H1 (cell line): Measurements from ENCODE around the gene TARBP2. TPM values are rescaled to one million over a fixed set of nuclear protein-coding genes. Genes with fewer than 3 reads are reported as not detected.

Source experiments
- CTCF ChIA-PET: fragments of 300-600 bp; sonication (Branson Sonifier 250); formaldehyde crosslinking; loops from one replicate; lab custom pipeline; 2021; ENCODE audit not compliant: partially characterized antibody; lab: Charles Lee
- POLR2A ChIA-PET: fragments of 300-600 bp; sonication (Branson Sonifier 250); formaldehyde crosslinking; loops from one replicate; lab custom pipeline; 2021; ENCODE audit warnings: inconsistent platforms; ENCODE audit not compliant: partially characterized antibody; lab: Charles Lee
- DNase-seq, 2 experiments: peaks; one replicate each; pipeline versions ENCODE4 v3.0.0 to v3.0.0-alpha.2; 2010 to 2022; ENCODE audit warnings: low spot score in 2 of 2, low read depth in 1 of 2, mixed read lengths in 1 of 2
- FAIRE-seq: peaks from 2 replicates; lab custom pipeline; 2011; peaks lifted over from hg19 to GRCh38; lab: Jason Lieb, UNC
- H2AFZ ChIP-seq: 2 replicates; pipeline ENCODE4 v1.8.1; 2012; ENCODE audit warnings: low read length, inconsistent platforms
- H2AK5ac ChIP-seq: 2 replicates; pipeline ENCODE4 v1.6.1; 2013; ENCODE audit warnings: low read depth, low read length
- H2BK120ac ChIP-seq: replicated peaks from 2 replicates; pipeline ENCODE3; 2013; ENCODE audit warnings: low read depth, low read length, inconsistent platforms
- H2BK12ac ChIP-seq: 2 replicates; pipeline ENCODE4 v1.6.1; 2013; ENCODE audit warnings: low read depth, low read length
- H2BK15ac ChIP-seq: 2 replicates; pipeline ENCODE4 v1.6.1; 2013; ENCODE audit warnings: low read length
- H2BK20ac ChIP-seq: 2 replicates; pipeline ENCODE4 v1.6.1; 2013; ENCODE audit warnings: low read length
- H2BK5ac ChIP-seq: 2 replicates; pipeline ENCODE4 v1.6.1; 2013; ENCODE audit warnings: low read depth, low read length
- H3K14ac ChIP-seq: 2 replicates; pipeline ENCODE4 v1.6.1; 2013; ENCODE audit warnings: inconsistent platforms; ENCODE audit not compliant: insufficient read length
- H3K18ac ChIP-seq: 2 replicates; pipeline ENCODE4 v1.6.1; 2013; ENCODE audit warnings: low read length; ENCODE audit errors: extremely low read depth
- H3K23ac ChIP-seq: 2 replicates; pipeline ENCODE4 v1.6.1; 2013; ENCODE audit warnings: inconsistent platforms; ENCODE audit not compliant: insufficient read length
- H3K23me2 ChIP-seq: 2 replicates; pipeline ENCODE4 v1.6.1; 2013; ENCODE audit warnings: low read depth, low read length
- H3K27ac ChIP-seq: 2 replicates; pipeline ENCODE4 v1.6.1; 2011; ENCODE audit warnings: low read depth, low read length, inconsistent platforms
- H3K27me3 ChIP-seq, 4 experiments: replicated peaks in 1 of 4; 1 replicate in 1 of 4; 2 replicates in 3 of 4; pipeline versions ENCODE4 v1.6.1 to v1.8.1; 2011 to 2013; ENCODE audit warnings: low read length in 3 of 4, mild to moderate bottlenecking in 3 of 4, inconsistent platforms in 2 of 4, mixed read lengths in 2 of 4, moderate library complexity in 1 of 4; ENCODE audit not compliant: control insufficient read depth in 3 of 4, insufficient read depth in 3 of 4; ENCODE audit errors: extremely low read depth in 1 of 4
- H3K36me3 ChIP-seq, 4 experiments: 2 replicates each; pipeline versions ENCODE4 v1.6.1 to v1.8.1; 2011 to 2013; ENCODE audit warnings: mild to moderate bottlenecking in 4 of 4, low read length in 3 of 4, moderate library complexity in 2 of 4, control low read depth in 1 of 4, inconsistent platforms in 1 of 4; ENCODE audit not compliant: insufficient read depth in 4 of 4, control insufficient read depth in 2 of 4
- H3K4ac ChIP-seq: replicated peaks from 2 replicates; pipeline ENCODE3; 2013; ENCODE audit warnings: low read length, low read depth, mixed read lengths, inconsistent platforms; ENCODE audit not compliant: insufficient read length
- H3K4me1 ChIP-seq, 4 experiments: replicated peaks in 1 of 4; 1 replicate in 1 of 4; 2 replicates in 3 of 4; pipeline versions ENCODE4 v1.6.1 to v1.8.1; 2011 to 2013; ENCODE audit warnings: low read length in 3 of 4, inconsistent platforms in 2 of 4, mixed read lengths in 1 of 4; ENCODE audit not compliant: insufficient read depth in 4 of 4, control insufficient read depth in 3 of 4
- H3K4me2 ChIP-seq, 2 experiments: 2 replicates each; pipeline versions ENCODE4 v1.6.1 to v1.8.1; 2011 to 2013; ENCODE audit warnings: low read depth in 2 of 2, low read length in 2 of 2, control low read depth in 1 of 2, inconsistent platforms in 1 of 2, mild to moderate bottlenecking in 1 of 2; ENCODE audit not compliant: insufficient read depth in 1 of 2
- H3K4me3 ChIP-seq, 4 experiments: fragments of 200-600, 300-600 bp in 1 of 4; sonication (generic), shearing (Covaris generic), sonication (Bioruptor Twin) in 1 of 4; 2 replicates each; pipeline versions ENCODE4 v1.5.1 to v1.8.1; 2011 to 2016; ENCODE audit warnings: low read length in 4 of 4, low read depth in 3 of 4, control low read depth in 2 of 4, inconsistent platforms in 2 of 4, mild to moderate bottlenecking in 2 of 4, mixed read lengths in 1 of 4, moderate library complexity in 1 of 4; ENCODE audit not compliant: insufficient read depth in 2 of 4; ENCODE audit errors: extremely low read depth in 1 of 4
- H3K56ac ChIP-seq: replicated peaks from 2 replicates; pipeline ENCODE3; 2013; ENCODE audit warnings: low read depth, mild to moderate bottlenecking, mixed read lengths, low read length, inconsistent platforms; ENCODE audit not compliant: insufficient read length
- H3K79me1 ChIP-seq: 2 replicates; pipeline ENCODE4 v1.6.1; 2013; ENCODE audit warnings: low read depth, low read length, control low read depth
- H3K79me2 ChIP-seq, 2 experiments: 2 replicates each; pipeline versions ENCODE4 v1.6.1 to v1.8.1; 2012 to 2013; ENCODE audit warnings: low read length in 2 of 2, mild to moderate bottlenecking in 2 of 2, inconsistent platforms in 1 of 2; ENCODE audit not compliant: insufficient read depth in 2 of 2, control insufficient read depth in 1 of 2
- H3K9ac ChIP-seq, 4 experiments: replicated peaks in 1 of 4; 1 replicate in 1 of 4; 2 replicates in 3 of 4; pipeline versions ENCODE4 v1.6.1 to v1.8.1; 2011 to 2013; ENCODE audit warnings: low read depth in 3 of 4, low read length in 3 of 4, control low read depth in 2 of 4, mild to moderate bottlenecking in 2 of 4, moderate library complexity in 2 of 4, inconsistent platforms in 1 of 4; ENCODE audit errors: extremely low read depth in 1 of 4
- H3K9me3 ChIP-seq, 2 experiments: 2 replicates each; pipeline versions ENCODE4 v1.6.1 to v1.8.1; 2012 to 2013; ENCODE audit warnings: mild to moderate bottlenecking in 2 of 2, moderate library complexity in 2 of 2, control low read depth in 1 of 2, inconsistent platforms in 1 of 2, low read depth in 1 of 2, low read length in 1 of 2, mixed read lengths in 1 of 2; ENCODE audit not compliant: insufficient read depth in 2 of 2
- H4K20me1 ChIP-seq, 2 experiments: replicated peaks in 1 of 2; 2 replicates each; pipeline versions ENCODE3 to v1.8.1; 2011 to 2013; ENCODE audit warnings: inconsistent platforms in 2 of 2, low read length in 2 of 2, mild to moderate bottlenecking in 1 of 2; ENCODE audit not compliant: insufficient read depth in 2 of 2, control insufficient read depth in 1 of 2
- H4K5ac ChIP-seq: 2 replicates; pipeline ENCODE4 v1.6.1; 2013; ENCODE audit warnings: low read length, low read depth, mixed read lengths, inconsistent platforms; ENCODE audit not compliant: insufficient read length
- H4K8ac ChIP-seq: 2 replicates; pipeline ENCODE4 v1.8.0; 2013; ENCODE audit warnings: mild to moderate bottlenecking, moderate library complexity, low read length, inconsistent platforms; ENCODE audit not compliant: insufficient read depth; ENCODE audit errors: extremely low read depth
- H4K91ac ChIP-seq: replicated peaks from 2 replicates; pipeline ENCODE3; 2013; ENCODE audit warnings: low read length, mixed read lengths, inconsistent platforms; ENCODE audit not compliant: insufficient read length
- CHD2 ChIP-seq: IDR thresholded peaks from 2 replicates; pipeline ENCODE4 v1.6.1; 2012; ENCODE audit warnings: low read length, improper control_type of control experiment
- EGR1 ChIP-seq: IDR thresholded peaks from 2 replicates; pipeline ENCODE4 v1.6.1; 2011; ENCODE audit warnings: low read depth, low read length, borderline replicate concordance
- GTF2F1 ChIP-seq: IDR thresholded peaks from 2 replicates; pipeline ENCODE4 v1.6.1; 2012; ENCODE audit warnings: low read depth, low read length, improper control_type of control experiment, borderline replicate concordance
- NANOG ChIP-seq: IDR thresholded peaks from 2 replicates; pipeline ENCODE4 v1.6.1; 2011; ENCODE audit warnings: low read length, low read depth, mild to moderate bottlenecking, inconsistent platforms; ENCODE audit not compliant: insufficient read depth, poor library complexity, severe bottlenecking
- PHF8 ChIP-seq: fragments of 200-600 bp; sonication (generic); conservative IDR thresholded peaks from 2 replicates; pipeline ENCODE4 v1.7.1; 2012; ENCODE audit warnings: low read depth, mild to moderate bottlenecking, inconsistent platforms, low read length, moderate library complexity
- SAP30 ChIP-seq: fragments of 300-600 bp; sonication (generic); IDR thresholded peaks from 2 replicates; pipeline ENCODE4 v1.7.1; 2012; ENCODE audit warnings: low read length, moderate library complexity, mild to moderate bottlenecking, inconsistent platforms; ENCODE audit not compliant: insufficient read depth, insufficient replicate concordance
- SP4 ChIP-seq: IDR thresholded peaks from 2 replicates; pipeline ENCODE4 v1.6.1; 2012; ENCODE audit warnings: low read length, inconsistent platforms
- TBP ChIP-seq: IDR thresholded peaks from 2 replicates; pipeline ENCODE4 v1.6.1; 2011; ENCODE audit warnings: low read depth, low read length, improper control_type of control experiment
- USF2 ChIP-seq: IDR thresholded peaks from 2 replicates; pipeline ENCODE4 v1.6.1; 2011; ENCODE audit warnings: low read length, improper control_type of control experiment
- WGBS, 2 experiments: shearing (Covaris generic) in 1 of 2; methylation state at CpG; one replicate each; pipeline versions ENCODE4 v1.1.6 to v1.1.7; 2013 to 2015; ENCODE audit warnings: low lambda C conversion rate in 2 of 2, mixed read lengths in 2 of 2, inconsistent platforms in 1 of 2, low coverage in 1 of 2, missing lambda C conversion rate in 1 of 2; ENCODE audit not compliant: insufficient replicate concordance in 2 of 2, insufficient coverage in 1 of 2, insufficient read length in 1 of 2; ENCODE audit errors: extremely low coverage in 1 of 2, missing lambda C conversion rate in 1 of 2; 5-methylcytosine and 5-hydroxymethylcytosine counted together
- polyA plus RNA-seq, 7 experiments: library from polyadenylated mRNA; depleted of rRNA in 3 of 7; stranded (reverse) in 5 of 7; unstranded in 2 of 7; fragments of >200 nt in 5 of 7; fragments of 200-250 nt in 2 of 7; gene quantifications; 1 replicate in 5 of 7; 2 replicates in 1 of 7; 4 replicates in 1 of 7; pipeline versions ENCODE4 v1.2.1 to v1.2.3, GENCODE V29; 2011 to 2013; ENCODE audit warnings: missing spikeins in 2 of 7, mixed read lengths in 2 of 7
- total RNA-seq: library from RNA; stranded (reverse); fragmentation: NEBNext Ultra II Directional; extraction: Animal tissue kit (Norgen Biotek cat#: 25700); gene quantifications from 2 replicates; pipeline ENCODE4 v1.2.1, GENCODE V29; 2021

Gene TARBP2
- total and polyA plus RNA-seq, 2 of the 8 experiments (the other 6 are each of a cell fraction or from before 2014, with no cell fraction given) = 69.9 to 122 TPM

GRCh38 chr12:53492830-53493609, 8.1 kb upstream of the TARBP2 start:
- Histone ChIP-seq H4K8ac (peak overlapping the region; percentile 85; the same call in 1 of the 2 replicates), H3K18ac (peak overlapping the region; percentile 97), H3K9me3 (no peaks in the 10 kb centered on the region), H3K79me1 (peaks cover 7% of the 10 kb centered on the region), H3K14ac (peak overlapping the region; percentile 48), H3K27ac (peak overlapping the region; percentile 55; the same call in 1 of the 2 replicates), H3K9ac (peak overlapping the region in 3 of 4 experiments; percentile 46 to 63 (median 58); a peak in 4 of 7 replicates), H2BK120ac (peak overlapping the region; percentile 16), H2AFZ (peak overlapping the region; percentile 21), H2AK5ac (peak overlapping the region; percentile 47; the same call in 1 of the 2 replicates), H2BK5ac (peak overlapping the region; percentile 91; the same call in 1 of the 2 replicates), H3K4me1 (peaks cover 11 to 37% (median 15%) of the 10 kb centered on the region in 4 experiments), H3K4me2 (peak overlapping the region; percentile 87 to 96), H4K20me1 (peaks cover 0 to 5% of the 10 kb centered on the region in 2 experiments), H2BK20ac (peak overlapping the region; percentile 48; the same call in 1 of the 2 replicates), H4K5ac (peak overlapping the region; percentile 79), H3K79me2 (peaks cover 0 to 15% of the 10 kb centered on the region in 2 experiments; a peak in 2 of 4 replicates), H3K23me2 (peaks cover 13% of the 10 kb centered on the region), H3K56ac (no peak overlapping the region), H3K4me3 (peak overlapping the region; percentile 54 to 65 (median 57)), H4K91ac (peak overlapping the region; percentile 15), H2BK12ac (0 out of 2 replicates have a peak overlapping the region, but pooled peaks have one; percentile 39), H2BK15ac (peak overlapping the region; percentile 98), H3K4ac (no peak overlapping the region), H3K27me3 (no peaks in the 10 kb centered on the region), H3K23ac (no peak overlapping the region), H3K36me3 (no peaks in the 10 kb centered on the region)
- FAIRE-seq = no peak
- 4% methylated on average over 28 of the region's 52 CpGs; no CpG with 5 or more reads in 1 of the 2 experiments for WGBS, 2 experiments
- DNase-seq = peak; percentile 86 to 96
- ChIA-PET POLR2A (interaction anchor here (0.6 to 67.0 kb wide), 8 partner anchors 1 to 242 kb away, joined by 3 to 3397 read pairs (median 4); partner anchors contain the start of genes AAAS, MAP3K12, NPFF and PCBP2), CTCF (interaction anchor here (0.9 to 6.7 kb wide), 12 partner anchors 10 to 141 kb away, joined by 3 to 51 read pairs (median 5); partner anchors contain the start of gene NPFF)
- TF ChIP-seq SAP30 (peak; percentile 59), PHF8 (peak; percentile 39; the same call in 1 of the 2 replicates), USF2 (peak; percentile 95), GTF2F1 (no peak), CHD2 (no peak; the same call in 1 of the 2 replicates), SP4 (no peak), NANOG (no peak), TBP (no peak; the same call in 1 of the 2 replicates), EGR1 (no peak)
